Lung (tissue), 12 donors: ENCODE data around the gene SH3BP4. TPM values are rescaled to one million over a fixed set of nuclear protein-coding genes. Genes with fewer than 3 reads are reported as not detected.

Experiments
- ATAC-seq: fragments of 200-7000 bp; cut with Tn5 transposase; one replicate; pipeline ENCODE4 v1.9.1; 2020; ENCODE audit warnings: moderate number of reproducible peaks; ENCODE audit not compliant: insufficient read depth, low FRiP score
- DNase-seq, 3 donors: peaks; one replicate each; pipeline ENCODE4 v3.0.0-alpha.2; 2013 to 2017
- H3K27ac ChIP-seq, 2 donors: one replicate each; pipeline ENCODE4 v1.5.1; 2013; ENCODE audit warnings: mild to moderate bottlenecking in 2 of 2, moderate library complexity in 2 of 2, control low read depth in 1 of 2, inconsistent platforms in 1 of 2, low read depth in 1 of 2, low read length in 1 of 2
- H3K27me3 ChIP-seq, 3 donors: one replicate each; pipeline ENCODE4 v1.5.1; 2013; ENCODE audit warnings: low read length in 2 of 3; ENCODE audit not compliant: control insufficient read depth in 3 of 3, insufficient read depth in 3 of 3
- H3K36me3 ChIP-seq, 4 donors: one replicate each; pipeline ENCODE4 v1.5.1; 2013; ENCODE audit warnings: low read length in 4 of 4, mild to moderate bottlenecking in 1 of 4, moderate library complexity in 1 of 4; ENCODE audit not compliant: control insufficient read depth in 4 of 4, insufficient read depth in 4 of 4
- H3K4me1 ChIP-seq, 5 donors: one replicate each; pipeline ENCODE4 v1.5.1; 2013; ENCODE audit warnings: low read length in 5 of 5, mild to moderate bottlenecking in 2 of 5, moderate library complexity in 1 of 5; ENCODE audit not compliant: control insufficient read depth in 5 of 5, insufficient read depth in 5 of 5
- H3K4me3 ChIP-seq: one replicate; pipeline ENCODE4 v1.5.1; 2013; ENCODE audit warnings: mild to moderate bottlenecking, control low read depth, moderate library complexity
- H3K9ac ChIP-seq, 2 donors: one replicate each; pipeline ENCODE4 v1.5.1; 2013; ENCODE audit warnings: low read length in 2 of 2, control low read depth in 1 of 2; ENCODE audit not compliant: insufficient read depth in 1 of 2
- H3K9me3 ChIP-seq, 4 donors: one replicate each; pipeline ENCODE4 v1.5.1; 2013; ENCODE audit warnings: low read length in 3 of 4, mild to moderate bottlenecking in 1 of 4, moderate library complexity in 1 of 4; ENCODE audit not compliant: control insufficient read depth in 4 of 4, insufficient read depth in 3 of 4
- WGBS, 2 donors: extraction: QIAGEN DNeasy Blood & Tissue Kit; methylation state at CpG; one replicate each; pipeline ENCODE4 v1.1.7; 2013; 5-methylcytosine and 5-hydroxymethylcytosine counted together
- polyA plus RNA-seq, 2 donors: library from polyadenylated mRNA; stranded (reverse); fragments of 200-250 nt; gene quantifications; one replicate each; pipeline ENCODE4 v1.2.1, GENCODE V29; 2013
- total RNA-seq, 2 donors: library from RNA; depleted of rRNA in 1 of 2; stranded (reverse); fragments of >200 nt in 1 of 2; gene quantifications; one replicate each; pipeline ENCODE4 v1.2.1, GENCODE V29; 2014 to 2021
- TF ChIP-seq, protein P1 (sequence below): IDR thresholded peaks from 2 replicates; pipeline ENCODE4 v1.5.1; 2012; ENCODE audit warnings: mild to moderate bottlenecking; ENCODE audit errors: control extremely low read depth, extremely low read depth
- donor health status: control.
- donor health status: control.
- donor health status: Bipolar disorder and iron deficiency.
- donor health status: healthy.
- donor health status: DM: yes; HTN: yes; CAD: no.

Gene SH3BP4
- total and polyA plus RNA-seq, 4 donors, result 12.0 to 36.5 (median 18.2) TPM

GRCh38 chr2:235059161-235059560, 107.3 kb downstream of the SH3BP4 start:
- Histone ChIP-seq H3K4me1 (peaks cover 0 to 10% (median 3%) of the 10 kb centered on the region in 5 donors), H3K4me3 (no peak overlapping the region), H3K27ac (no peak overlapping the region), H3K27me3 (no peaks in the 10 kb centered on the region), H3K9ac (no peak overlapping the region), H3K36me3 (peaks cover 0 to 21% (median 9%) of the 10 kb centered on the region in 4 donors), H3K9me3 (no peaks in the 10 kb centered on the region)
- no peak for ATAC-seq
- TF ChIP-seq, protein P1, sequence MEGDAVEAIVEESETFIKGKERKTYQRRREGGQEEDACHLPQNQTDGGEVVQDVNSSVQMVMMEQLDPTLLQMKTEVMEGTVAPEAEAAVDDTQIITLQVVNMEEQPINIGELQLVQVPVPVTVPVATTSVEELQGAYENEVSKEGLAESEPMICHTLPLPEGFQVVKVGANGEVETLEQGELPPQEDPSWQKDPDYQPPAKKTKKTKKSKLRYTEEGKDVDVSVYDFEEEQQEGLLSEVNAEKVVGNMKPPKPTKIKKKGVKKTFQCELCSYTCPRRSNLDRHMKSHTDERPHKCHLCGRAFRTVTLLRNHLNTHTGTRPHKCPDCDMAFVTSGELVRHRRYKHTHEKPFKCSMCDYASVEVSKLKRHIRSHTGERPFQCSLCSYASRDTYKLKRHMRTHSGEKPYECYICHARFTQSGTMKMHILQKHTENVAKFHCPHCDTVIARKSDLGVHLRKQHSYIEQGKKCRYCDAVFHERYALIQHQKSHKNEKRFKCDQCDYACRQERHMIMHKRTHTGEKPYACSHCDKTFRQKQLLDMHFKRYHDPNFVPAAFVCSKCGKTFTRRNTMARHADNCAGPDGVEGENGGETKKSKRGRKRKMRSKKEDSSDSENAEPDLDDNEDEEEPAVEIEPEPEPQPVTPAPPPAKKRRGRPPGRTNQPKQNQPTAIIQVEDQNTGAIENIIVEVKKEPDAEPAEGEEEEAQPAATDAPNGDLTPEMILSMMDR, result no peak
- DNase-seq, result no peak
- 97 to 100% methylated on average over 1 of the region's 1 CpG for WGBS, 2 donors

DNA sequence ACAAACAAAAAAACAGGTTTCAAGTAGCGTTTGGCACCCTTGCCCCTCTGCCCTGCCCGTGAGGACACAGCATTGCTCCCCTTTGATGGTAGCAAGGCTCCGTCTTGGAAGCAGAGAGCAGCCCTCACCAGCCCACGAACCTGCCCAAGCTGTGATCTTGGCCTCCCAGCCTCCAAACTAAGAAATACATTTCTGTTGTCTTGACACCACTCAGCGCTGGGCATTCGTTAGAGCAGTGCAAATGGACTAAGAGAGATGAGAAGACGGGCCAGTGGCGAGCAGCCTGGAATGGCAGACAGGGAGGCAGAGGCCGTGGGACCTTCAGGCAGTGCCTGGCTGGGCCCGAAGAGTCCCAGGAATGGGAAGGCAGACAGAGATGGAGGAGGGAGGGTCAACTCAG, 109.8 kb downstream of the SH3BP4 start:
- no peak overlapping the region for H3K4me3 ChIP-seq
- H3K27me3 ChIP-seq, result no peaks in the 10 kb centered on the region
- H3K36me3 ChIP-seq, result no peaks in the 10 kb centered on the region
- ATAC-seq, result no peak
- DNase-seq, result no peak
- TF ChIP-seq, protein P1, result no peak
- H3K4me1 ChIP-seq, result peaks cover 0 to 16% (median 2%) of the 10 kb centered on the region in 5 donors
- WGBS, 2 donors, result 93 to 96% methylated on average over 10 of the region's 10 CpGs
- H3K27ac ChIP-seq, result no peak overlapping the region
- H3K9ac ChIP-seq, result no peak overlapping the region
- H3K9me3 ChIP-seq, result no peaks in the 10 kb centered on the region

GRCh38 chr2:235063471-235063961, 111.7 kb downstream of the SH3BP4 start:
- WGBS, 2 donors, result 62 to 63% methylated on average over 17 of the region's 17 CpGs
- H3K27me3 ChIP-seq, result no peaks in the 10 kb centered on the region
- H3K27ac ChIP-seq, result peak overlapping the region in 1 of 2 donors; percentile 91
- no peaks in the 10 kb centered on the region for H3K36me3 ChIP-seq
- H3K4me3 ChIP-seq, result no peak overlapping the region
- DNase-seq (no peak), ATAC-seq (no peak)
- H3K9ac ChIP-seq, result no peak overlapping the region
- no peaks in the 10 kb centered on the region for H3K9me3 ChIP-seq
- peaks cover 0 to 32% (median 4%) of the 10 kb centered on the region in 5 donors for H3K4me1 ChIP-seq
- TF ChIP-seq, protein P1, result no peak

DNA sequence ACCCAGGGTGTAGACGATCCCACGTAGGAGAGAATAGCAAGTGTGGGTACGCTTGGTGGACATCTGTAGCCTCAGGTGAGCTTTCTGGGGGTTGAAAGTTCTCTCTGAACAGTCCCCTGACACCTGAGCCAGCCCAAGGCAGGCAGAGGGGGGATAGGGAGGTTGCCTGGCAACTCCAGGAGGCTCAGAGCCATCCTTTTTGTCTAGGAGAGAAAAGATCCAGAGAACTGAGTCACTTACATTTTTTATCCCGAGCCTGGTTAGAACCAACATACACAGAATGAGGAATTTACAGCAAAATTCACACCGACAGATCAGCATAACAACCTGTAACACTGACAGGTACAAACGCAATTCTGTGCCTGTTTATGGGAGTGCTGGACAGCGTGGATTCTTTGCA, 113.2 kb downstream of the SH3BP4 start:
- Histone ChIP-seq H3K4me1 (peaks cover 0 to 35% (median 5%) of the 10 kb centered on the region in 5 donors), H3K9ac (no peak overlapping the region), H3K9me3 (no peaks in the 10 kb centered on the region), H3K4me3 (no peak overlapping the region), H3K36me3 (no peaks in the 10 kb centered on the region), H3K27me3 (no peaks in the 10 kb centered on the region), H3K27ac (no peak overlapping the region)
- TF ChIP-seq, protein P1, result no peak
- ATAC-seq, result no peak
- DNase-seq, result no peak
- 81 to 84% methylated on average over 7 of the region's 7 CpGs for WGBS, 2 donors
